WTC11 (cell line): ENCODE data around the gene U2SURP.

Source experiments
- AR ChIP-seq: fragments of 250-450 bp; sonication (Bioruptor Pico); IDR thresholded peaks from 2 replicates; pipeline ENCODE4 v1.9.0; 2021; ENCODE audit warnings: mild to moderate bottlenecking
- CBFB ChIP-seq: sonication (generic); formaldehyde crosslinking; IDR thresholded peaks from 2 replicates; pipeline ENCODE4 v1.8.1; 2022; ENCODE audit warnings: mild to moderate bottlenecking, low read depth, missing genetic modification reagents
- CREB1 ChIP-seq: sonication (generic); formaldehyde crosslinking; IDR thresholded peaks from 2 replicates; pipeline ENCODE4 v1.8.0; 2023; ENCODE audit warnings: mild to moderate bottlenecking, missing genetic modification reagents
- CTCF ChIP-seq: fragments of 200-600 bp; IDR thresholded peaks from 2 replicates; pipeline ENCODE4 v1.8.0; 2022; ENCODE audit warnings: antibody characterized with exemption
- E2F4 ChIP-seq: sonication (generic); formaldehyde crosslinking; IDR thresholded peaks from 2 replicates; pipeline ENCODE4 v1.8.1; 2022; ENCODE audit warnings: low read depth, mild to moderate bottlenecking, moderate library complexity, missing genetic modification reagents, borderline replicate concordance
- NR2C2 ChIP-seq: sonication (generic); formaldehyde crosslinking; IDR thresholded peaks from 2 replicates; pipeline ENCODE4 v1.8.0; 2022; ENCODE audit warnings: mild to moderate bottlenecking, missing genetic modification reagents
- SP1 ChIP-seq: sonication (generic); formaldehyde crosslinking; conservative IDR thresholded peaks from 2 replicates; pipeline ENCODE4 v1.8.1; 2022; ENCODE audit warnings: missing genetic modification reagents
- ZNF232 ChIP-seq: sonication (generic); formaldehyde crosslinking; IDR thresholded peaks from 2 replicates; pipeline ENCODE4 v1.8.0; 2022; ENCODE audit warnings: mild to moderate bottlenecking, missing genetic modification reagents

GRCh38 chr3:143067201-143067600 is 65.8 kb downstream of the U2SURP start:
- TF ChIP-seq CREB1 (CRISPR knock-in tag), result no peak
- no peak for TF ChIP-seq CTCF
- TF ChIP-seq AR (CRISPR knock-in tag), result no peak
- no peak for TF ChIP-seq E2F4 (CRISPR knock-in tag)
- no peak for TF ChIP-seq CBFB (CRISPR knock-in tag)
- no peak for TF ChIP-seq SP1 (CRISPR knock-in tag)
- TF ChIP-seq ZNF232 (CRISPR knock-in tag), result no peak
- TF ChIP-seq NR2C2, result no peak
